Superior temporal gyrus (tissue), 1 donor: ENCODE measurements around the gene ICE1.
A peak's percentile ranks its signal among the peaks of the same experiment; 100 is the strongest.
"Not testable (repeated sequence)": the region's sequence is repeated elsewhere in the genome, so short reads cannot be mapped to it uniquely, and the experiment has no call there.

Experiments
- DNase-seq: peaks from one replicate; pipeline ENCODE4 v3.0.0-alpha.2; 2016; ENCODE audit errors: extremely low spot score

Gene ICE1

DNA sequence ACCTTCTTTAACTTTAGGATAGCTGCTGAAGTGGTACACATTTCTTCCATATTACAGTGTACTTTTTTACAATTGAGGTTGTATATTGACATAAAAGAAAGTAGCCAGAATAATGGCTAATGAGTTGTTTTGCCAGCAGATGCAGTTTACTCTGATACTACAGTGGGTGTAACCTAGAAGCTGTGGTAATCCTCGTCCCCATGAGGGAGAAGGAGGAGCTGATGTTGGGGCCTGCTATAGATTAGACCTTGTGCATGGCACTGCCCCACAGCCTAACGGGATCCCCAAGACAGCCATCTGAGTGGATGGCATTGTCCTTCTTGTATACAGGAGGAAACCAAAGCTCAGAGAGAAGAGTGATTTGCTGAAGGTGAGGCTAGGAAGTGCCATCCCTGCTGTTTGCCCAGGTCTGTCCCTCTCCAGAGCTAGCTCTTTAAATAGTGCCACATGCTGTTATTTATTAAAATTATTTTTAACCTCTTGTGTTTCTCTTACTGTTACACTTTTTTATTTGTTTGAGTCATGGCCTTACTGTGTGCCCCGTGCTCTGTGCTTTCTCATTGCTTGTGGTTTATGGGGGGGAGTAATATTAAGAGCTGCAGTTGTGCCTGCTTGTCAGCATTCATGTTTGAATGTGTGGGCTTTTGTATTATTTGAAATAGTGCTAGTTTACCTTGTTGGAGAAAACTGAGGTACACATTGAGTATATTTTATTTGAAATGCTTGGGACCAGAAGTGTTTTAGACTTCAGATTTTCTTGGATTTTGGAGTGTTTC, 65.3 kb downstream of the ICE1 start:
- DNase-seq, result no peak

DNA sequence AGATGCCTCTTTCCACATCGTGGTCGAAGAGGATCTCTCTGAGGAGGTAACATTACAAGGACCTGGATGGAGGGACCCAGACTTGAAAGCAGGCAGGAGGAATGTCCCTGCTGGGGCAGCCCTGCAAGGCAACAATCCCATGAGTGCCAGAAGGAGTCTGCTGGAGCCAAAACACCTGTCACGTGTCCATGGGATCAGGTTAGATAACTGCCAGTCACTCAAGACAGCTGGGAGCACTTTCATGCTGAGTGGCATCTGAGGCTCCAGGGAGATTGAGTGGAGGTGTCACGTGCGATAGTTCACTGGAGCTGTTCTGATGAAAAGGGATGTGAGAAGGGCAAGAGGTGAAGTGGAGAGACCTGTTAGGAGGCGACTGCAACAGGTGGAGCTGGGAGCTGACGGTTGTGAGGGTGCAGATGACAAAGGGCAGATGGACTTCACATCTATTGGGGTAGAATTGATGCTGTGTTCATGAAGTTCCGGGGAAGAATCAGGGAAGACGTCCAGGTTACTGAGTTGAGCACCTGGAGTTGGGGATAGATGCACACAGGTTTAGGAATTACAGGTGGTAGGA, 68.4 kb downstream of the ICE1 start:
- no peak for DNase-seq

DNA sequence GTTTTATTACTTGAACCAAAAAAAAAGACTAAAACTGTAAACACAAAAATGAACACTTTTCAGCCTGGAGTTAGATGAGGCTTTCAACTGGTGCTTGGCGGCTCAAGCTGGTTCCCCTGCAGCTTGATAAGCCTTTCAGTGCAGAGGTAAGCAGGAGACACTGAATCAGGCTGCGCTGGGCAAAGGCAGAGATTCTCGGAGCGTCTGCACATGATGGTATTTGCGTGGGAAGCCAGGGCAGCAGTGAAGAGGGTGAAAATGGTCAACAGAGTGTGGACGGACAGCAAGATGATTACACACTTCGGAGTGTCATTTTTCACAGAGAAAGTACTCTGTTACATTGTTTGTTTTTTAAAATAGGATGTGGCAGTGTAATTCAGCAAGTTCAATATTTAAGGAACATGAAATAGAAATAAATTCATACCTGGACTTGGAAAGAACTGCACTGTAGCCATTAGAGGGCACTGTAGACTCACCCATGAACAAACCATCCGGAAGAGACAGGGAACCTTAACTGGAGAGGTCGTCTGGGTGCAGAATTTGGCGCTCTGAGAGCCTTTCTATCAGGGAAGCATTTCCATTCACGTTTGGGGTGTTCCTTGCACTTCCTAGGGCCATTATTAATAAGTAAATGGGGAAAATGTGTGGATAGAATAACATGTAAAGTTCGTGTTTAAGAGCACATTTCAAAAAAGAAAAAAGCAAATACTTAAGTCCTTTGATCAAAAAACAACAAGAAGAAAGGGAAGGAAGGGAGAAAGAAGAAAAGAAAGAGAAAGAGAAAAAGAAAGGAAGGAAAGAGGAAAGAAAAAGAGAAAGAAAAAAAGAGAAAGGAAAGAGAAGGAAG, 69.8 kb downstream of the ICE1 start:
- peak; percentile 72 for DNase-seq

DNA sequence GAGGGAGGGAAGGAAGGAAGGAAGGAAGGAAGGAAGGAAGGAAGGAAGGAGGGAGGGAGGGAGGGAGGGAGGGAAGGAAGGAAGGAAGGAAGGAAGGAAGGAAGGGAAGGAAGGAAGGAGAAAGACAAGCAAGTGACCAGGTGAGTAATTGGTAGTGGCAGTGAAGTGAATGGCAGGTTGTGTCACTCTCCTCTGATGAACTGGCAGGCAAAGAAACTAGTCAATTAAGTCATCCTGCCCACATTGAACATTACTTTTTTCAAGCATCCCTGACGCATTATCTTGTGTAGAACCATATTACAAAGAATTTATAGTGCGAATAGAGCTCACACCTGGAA, 70.4 kb downstream of the ICE1 start:
- not testable (repeated sequence) for DNase-seq

DNA sequence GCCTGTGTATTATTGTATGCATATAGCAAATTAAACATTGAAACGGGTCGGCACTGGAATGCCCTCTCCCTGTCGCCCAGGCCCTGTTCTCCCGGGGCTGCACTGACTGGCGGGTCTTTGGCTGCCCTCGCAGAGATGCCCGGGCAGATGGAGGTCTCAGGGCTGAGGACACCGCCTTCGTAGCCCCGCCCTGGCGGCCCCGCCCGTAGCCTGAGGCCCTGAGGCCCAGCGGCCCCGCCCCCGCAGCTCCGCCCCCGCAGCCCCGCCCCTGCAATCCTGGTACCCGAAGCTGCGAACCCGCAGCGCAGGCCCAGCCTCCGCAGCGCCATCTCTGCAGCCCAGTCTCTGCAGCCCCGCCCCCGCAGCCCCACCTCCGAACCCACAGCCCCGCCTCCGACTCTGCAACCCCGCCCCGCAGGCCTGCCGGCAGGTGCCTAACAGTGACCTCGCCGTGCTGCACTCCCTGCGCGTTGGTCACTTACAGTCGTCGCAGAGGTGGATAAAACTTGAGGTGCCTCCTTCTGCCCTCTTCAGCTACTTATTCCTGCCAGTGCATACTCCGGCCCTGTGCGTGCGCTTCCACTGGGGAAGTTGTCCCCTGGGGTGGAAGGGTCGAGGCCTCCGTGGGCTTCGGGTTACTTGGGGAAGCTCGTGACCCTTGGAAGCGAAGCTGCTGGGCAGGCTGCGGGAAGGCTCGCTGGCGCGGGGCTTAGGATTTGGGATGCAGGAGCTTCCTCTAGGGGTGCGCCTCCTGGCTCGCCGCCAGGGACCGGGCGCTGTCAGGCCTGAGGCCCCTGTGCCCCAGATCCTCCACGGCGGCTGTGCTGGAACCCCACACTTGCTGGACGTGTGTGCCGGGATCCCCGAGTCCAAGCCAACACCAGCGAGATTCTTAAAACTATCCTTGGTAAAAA, 72.3 kb downstream of the ICE1 start:
- no peak for DNase-seq

DNA sequence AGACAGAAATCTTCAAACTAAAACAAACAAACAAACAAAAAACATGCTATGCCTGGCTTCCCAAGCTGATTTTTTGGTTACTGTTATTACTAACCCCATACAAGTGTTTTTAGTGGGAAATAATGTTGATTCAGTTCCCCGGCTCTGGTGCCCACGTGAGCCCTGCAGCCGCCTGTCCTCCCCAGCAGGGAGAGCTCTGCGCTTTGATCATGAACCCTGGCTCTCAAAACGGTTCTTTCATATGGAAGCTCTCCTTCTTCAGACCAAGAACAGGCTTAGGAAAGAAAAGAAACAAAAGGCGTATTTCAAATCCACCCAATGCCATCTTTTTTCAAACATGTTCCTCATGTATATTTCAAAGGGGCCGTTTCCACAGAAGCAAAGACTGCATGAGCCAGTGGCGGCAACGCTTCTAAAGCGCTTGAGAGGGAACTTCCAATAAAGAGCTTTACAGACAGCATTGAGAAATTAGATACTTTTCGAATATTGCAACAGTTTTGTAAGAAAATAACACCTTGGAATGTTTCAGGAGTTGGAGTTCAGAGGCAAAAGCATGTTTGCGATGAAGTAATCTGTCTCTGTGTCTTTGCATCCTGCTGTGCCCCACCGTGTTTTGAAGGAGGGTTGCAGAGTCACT, 74.8 kb downstream of the ICE1 start:
- peak; percentile 85 for DNase-seq

DNA sequence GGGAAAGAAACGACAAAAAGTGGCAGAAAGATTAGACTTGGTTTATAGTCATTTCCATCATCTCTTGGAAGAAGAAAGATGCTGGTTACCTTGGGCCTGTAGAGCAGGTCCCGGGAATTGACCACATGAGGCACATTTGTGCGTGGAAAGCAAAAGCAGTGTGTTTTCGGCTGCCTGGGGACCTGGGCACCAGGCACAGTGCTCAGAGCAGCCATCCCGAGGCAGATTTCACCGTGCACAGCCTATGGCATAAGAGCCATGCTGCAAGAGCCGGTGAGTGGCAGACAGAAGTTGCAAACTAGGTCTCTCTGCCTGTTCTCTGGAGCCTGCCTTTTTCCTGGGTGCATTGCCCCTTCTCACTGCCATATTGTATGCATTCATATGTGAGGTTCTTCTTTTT, 77.0 kb downstream of the ICE1 start:
- DNase-seq, result no peak

DNA sequence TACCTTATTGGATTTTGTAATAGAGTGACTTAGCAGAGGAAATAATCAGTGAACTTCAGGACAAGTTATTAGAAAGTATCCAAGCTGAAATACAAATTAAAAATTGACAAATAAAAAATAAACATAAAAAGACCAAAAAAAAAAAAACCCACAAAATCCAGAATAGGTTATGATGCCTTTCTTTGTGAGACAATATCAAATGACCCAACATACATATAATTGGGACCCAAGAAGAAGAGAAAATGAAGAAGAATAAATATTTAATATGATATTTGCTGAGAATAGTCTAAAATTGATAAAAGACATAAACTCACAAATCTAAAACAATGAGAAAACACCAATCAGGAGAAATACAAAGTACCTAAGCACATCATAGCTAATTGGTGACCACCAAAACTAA, 81.8 kb downstream of the ICE1 start:
- DNase-seq, result no peak

DNA sequence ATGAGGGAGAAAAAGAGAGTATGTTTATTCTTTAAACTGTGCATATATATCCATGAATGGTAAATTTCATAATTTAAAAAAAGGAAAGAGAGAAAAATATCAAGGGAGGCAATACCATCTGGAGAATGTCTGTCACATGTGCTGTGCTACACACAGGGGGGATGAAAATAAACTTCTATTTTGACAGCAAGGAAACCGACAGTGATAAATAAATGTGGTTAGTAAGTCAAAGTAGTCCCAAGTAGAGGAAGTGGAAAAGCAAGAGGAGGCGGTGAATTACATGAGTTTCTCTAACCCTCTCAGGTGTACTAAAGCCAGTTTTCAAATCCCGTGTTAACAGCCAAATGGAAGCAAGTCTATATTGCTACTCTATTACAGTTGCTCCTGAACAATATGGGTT, 83.3 kb downstream of the ICE1 start:
- no peak for DNase-seq

DNA sequence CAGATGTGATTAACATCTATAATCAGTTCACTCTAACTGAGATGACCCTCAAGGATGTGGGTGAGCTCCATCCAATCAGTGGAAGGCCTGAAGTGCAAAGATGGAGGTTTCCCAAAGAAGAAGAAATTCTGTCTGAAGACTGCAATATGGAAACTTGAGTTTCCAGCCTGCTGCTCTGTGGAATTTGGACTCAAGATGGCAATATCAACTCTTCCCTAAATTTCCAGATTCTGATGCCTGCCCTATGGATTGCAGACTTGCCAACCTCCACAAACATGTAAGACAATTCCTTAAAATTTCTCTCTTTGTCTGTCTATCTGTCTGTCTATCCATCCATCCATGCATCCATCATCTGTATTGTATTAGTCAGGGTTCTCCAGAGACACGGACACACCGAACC, 85.9 kb downstream of the ICE1 start:
- no peak for DNase-seq

DNA sequence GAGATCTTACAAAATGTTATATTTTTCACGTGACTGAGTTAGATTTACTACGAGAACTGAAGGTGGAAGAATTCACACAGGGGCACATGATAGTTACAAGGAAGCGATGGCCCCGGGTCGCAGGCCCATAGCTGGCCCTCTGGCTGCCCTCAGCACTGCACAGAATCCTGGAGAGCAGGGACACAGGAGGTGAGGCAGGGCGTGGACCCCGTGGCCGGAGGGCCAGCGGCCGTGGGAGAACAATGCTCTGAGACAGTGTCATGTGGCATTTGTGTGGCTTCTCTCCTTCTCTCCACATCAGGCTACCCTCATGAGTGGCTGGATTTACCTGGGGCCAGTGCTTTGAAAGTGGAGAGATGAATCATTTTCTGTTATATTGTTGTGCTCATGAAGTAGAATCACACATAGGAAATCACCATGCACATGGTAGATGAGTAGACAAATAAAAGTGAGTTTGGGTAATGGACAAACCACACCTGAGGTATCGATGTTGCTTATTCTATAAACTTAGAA, 89.5 kb downstream of the ICE1 start:
- no peak for DNase-seq

DNA sequence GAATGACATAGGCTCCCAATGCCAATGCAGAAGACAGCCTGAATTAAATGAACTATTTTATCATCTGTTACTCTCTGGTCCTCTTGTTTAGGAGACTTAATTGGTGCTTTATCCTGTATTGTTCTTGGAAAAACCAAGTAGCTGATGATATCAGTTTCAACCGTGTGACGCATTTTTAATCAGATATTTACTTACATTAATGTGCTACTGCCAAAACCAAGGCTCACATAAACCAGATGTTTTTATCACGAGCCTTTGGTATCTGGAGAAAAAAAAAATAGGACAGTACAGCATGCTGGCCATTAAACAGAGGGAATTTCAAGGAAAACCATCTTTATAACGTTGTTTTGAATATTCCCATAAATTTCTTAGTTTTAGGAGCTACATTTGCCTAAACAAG, 90.1 kb downstream of the ICE1 start:
- no peak for DNase-seq

DNA sequence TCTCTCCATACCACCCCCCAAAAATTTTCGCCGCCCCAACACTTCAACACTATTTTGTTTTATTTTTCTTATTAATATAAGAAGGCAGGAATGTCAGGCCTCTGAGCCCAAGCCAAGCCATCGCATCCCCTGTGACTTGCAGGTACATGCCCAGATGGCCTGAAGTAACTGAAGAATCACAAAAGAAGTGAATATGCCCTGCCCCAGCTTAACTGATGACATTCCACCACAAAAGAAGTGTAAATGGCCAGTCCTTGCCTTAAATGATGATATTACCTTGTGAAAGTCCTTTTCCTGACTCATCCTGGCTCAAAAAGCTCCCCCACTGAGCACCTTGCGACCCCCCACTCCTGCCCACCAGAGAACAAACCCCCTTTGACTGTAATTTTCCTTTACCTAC, 98.1 kb downstream of the ICE1 start:
- DNase-seq, result not testable (repeated sequence)

DNA sequence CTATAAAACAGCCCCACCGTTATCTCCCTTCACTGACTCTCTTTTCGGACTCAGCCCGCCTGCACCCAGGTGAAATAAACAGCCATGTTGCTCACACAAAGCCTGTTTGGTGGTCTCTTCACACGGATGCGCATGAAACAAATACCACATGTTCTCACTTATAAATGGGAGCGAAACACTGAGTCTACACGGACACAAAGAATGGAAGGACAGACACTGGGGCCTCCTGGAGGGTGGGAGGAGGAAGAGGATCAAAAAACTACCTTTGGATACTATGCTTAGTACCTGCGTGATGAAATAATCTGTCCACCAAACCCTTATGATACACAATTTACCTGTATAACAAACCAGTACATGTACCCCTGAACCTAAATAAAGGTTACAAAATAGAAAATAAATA, 98.6 kb downstream of the ICE1 start:
- no peak for DNase-seq

DNA sequence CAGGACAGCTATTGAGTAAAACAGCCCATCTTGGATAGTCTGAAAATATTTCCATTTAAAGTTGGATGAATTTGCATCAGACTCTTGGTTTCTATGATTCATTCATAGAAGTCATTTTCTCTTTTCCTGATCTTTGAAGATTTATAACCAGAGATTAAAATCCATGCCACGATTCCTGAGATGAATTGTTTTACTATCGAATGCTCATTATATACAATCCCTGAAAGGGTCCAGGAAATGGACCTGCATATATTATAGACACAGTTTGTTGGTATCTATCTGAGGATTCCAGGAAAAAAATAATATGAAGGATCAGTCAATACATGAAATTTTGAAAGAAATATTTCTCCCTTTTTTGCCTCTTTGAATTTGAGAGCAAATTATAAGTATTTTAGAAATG, 99.0 kb downstream of the ICE1 start:
- DNase-seq, result no peak

DNA sequence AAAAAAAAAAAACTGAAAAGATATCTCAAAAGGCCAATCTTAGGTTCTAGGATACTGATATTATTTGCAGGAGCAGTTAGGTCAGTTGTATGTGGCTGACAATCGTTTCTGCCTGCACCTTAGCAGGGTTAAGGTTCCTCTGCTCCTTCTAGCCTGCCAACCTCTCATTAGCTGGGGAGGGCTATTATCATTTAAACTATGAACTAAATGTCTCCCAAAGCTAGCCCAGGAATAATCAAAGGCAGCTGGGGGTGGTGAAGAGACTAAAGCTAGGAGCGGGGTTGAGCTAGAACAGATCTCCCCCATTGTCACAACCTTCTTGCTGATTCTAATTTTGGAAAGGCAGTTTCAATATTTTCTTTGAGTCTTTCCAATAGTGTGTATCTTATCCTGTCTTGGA, 99.9 kb downstream of the ICE1 start:
- DNase-seq, result no peak

DNA sequence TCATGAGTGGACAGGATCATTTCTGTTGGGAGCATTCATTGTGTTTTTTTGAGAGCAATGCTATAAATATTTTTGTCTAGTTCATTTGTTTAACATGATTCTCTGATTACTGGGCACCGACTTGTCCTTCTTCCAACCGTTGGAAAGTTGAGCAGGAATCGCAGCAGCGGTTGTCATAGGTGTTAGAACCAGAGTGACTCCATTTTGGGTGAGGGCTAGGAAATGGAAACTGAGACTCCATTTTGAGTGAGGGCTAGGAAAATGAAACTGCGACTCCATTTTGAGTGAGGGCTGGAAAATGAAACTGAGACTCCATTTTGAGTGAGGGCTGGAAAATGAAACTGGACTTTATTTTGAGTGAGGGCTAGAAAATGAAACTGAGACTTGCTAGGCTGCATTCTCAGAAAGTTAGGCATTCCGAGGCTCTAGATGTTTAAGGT, 100.6 kb downstream of the ICE1 start:
- DNase-seq, result no peak

DNA sequence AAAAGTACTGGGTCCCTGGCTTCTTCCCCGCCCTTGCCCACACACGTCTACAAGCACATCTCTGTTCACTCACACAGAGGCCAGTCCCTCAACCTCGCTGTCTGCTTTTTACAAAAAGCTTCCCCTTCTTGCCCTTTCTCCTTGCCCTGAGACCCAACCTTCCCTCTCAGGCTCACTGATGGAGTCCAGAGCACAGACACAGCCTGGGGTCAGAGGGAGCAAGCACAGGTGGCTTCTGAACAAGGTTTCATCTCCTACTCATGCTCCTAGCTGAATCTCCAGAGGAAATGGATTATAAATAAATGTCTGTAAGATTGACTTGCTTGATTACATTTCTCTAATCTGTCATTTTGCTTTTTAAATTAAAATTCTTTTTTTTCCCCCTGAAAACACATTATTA, 101.8 kb downstream of the ICE1 start:
- DNase-seq, result no peak

DNA sequence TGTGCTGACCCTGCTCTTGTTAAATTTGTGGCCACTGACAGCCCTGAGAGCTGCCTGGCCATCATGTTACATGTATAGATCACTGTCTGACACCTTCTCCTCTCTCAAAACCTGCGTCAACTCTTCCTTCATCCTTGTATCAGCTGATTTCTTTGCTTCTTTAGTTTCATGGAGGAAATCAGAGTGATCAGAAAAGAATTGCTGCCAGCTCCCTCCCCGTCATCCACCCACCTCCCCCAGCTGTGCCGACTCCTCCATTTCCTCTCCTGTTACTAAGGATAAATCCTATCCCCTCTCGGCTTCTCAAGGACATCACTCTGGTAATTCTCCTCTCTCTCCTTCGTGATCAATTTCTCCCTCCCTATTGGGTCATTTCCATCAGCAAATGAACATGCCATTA, 108.9 kb downstream of the ICE1 start:
- no peak for DNase-seq

DNA sequence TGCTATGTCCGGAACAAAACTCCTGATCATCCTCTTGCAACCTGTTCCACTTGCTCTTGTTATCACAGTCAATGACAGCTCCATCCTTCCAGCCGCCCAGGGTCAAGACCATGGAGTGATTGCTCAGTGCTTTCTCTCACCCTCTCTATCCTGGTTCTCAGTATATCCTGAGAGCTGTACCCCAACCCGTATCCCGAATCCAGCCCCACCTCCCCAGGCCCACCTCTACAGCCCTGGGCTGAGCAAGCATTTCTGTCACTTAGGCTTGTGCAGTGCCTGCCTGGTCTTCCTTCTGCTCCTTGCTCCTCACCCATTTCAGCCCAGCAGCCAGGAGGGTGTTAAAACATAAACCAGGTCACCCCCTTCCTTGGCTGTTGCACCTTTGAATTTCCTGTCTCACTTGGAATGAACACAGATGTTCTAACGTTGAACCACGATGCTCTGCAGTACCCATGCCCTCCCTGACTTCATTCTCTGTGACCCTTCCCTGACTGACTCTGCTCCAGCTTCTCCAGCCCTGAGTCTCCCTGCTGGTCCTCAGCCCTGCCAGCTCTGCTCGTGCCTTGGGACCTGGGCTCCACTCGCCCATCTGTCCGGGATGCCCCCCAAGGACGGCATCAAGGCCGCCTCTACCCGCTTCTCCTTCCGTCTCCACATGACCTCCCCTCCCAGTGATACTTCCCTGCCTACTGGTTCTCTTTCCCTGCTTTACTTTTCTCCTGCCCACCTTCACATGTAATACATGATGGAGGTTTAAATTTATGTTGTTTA, 110.0 kb downstream of the ICE1 start:
- DNase-seq, result no peak
